Ovary (tissue), 9 donors: ENCODE data around the gene IL17REL. TPM values are rescaled to one million over a fixed set of nuclear protein-coding genes. Genes with fewer than 3 reads are reported as not detected.

Experiments
- DNase-seq, 5 donors: peaks; one replicate each; pipeline ENCODE4 v3.0.0-alpha.2; 2019 to 2020
- H3K27ac ChIP-seq, 2 donors: fragments of 200-600 bp; one replicate each; pipeline versions ENCODE4 v1.5.1 to v1.8.0; 2019 to 2022
- H3K27me3 ChIP-seq: fragments of 200-600 bp; one replicate; pipeline ENCODE4 v1.8.0; 2022
- H3K36me3 ChIP-seq: fragments of 200-600 bp; sonication (generic); one replicate; pipeline ENCODE4 v1.5.1; 2019
- H3K4me1 ChIP-seq: one replicate; pipeline ENCODE4 v1.8.1; 2013; ENCODE audit warnings: mild to moderate bottlenecking, moderate library complexity; ENCODE audit not compliant: insufficient read depth
- H3K4me3 ChIP-seq: fragments of 200-600 bp; sonication (generic); one replicate; pipeline ENCODE4 v1.5.1; 2017
- H3K9me3 ChIP-seq, 2 donors: fragments of 200-600 bp in 1 of 2; sonication (generic) in 1 of 2; one replicate each; pipeline versions ENCODE4 v1.5.1 to v1.8.1; 2013 to 2019; ENCODE audit warnings: mild to moderate bottlenecking in 1 of 2, moderate library complexity in 1 of 2
- CTCF ChIP-seq, 3 donors: fragments of 450-650 bp in 2 of 3; fragments of 200-600 bp in 1 of 3; IDR thresholded peaks; one replicate each; pipeline versions ENCODE4 v1.5.1 to v1.8.0; 2016 to 2022; ENCODE audit warnings: antibody characterized with exemption in 3 of 3, mild to moderate bottlenecking in 1 of 3
- EP300 ChIP-seq: sonication (generic); formaldehyde crosslinking; IDR thresholded peaks from one replicate; pipeline ENCODE4 v1.6.1; 2017; ENCODE audit warnings: antibody characterized with exemption
- POLR2A ChIP-seq: fragments of 450-650 bp; IDR thresholded peaks from one replicate; pipeline ENCODE4 v1.6.1; 2017; ENCODE audit warnings: antibody characterized with exemption, mild to moderate bottlenecking, moderate library complexity
- WGBS, 3 donors: extraction: QIAGEN DNeasy Blood & Tissue Kit in 1 of 3; methylation state at CpG; one replicate each; pipeline versions ENCODE4 v1.1.5 to v1.1.7; 2013 to 2017; 5-methylcytosine and 5-hydroxymethylcytosine counted together
- intact Hi-C, 4 donors: fragments of 100-400 bp; cut with DNase I; formaldehyde crosslinking; loops; one replicate each; pipeline versions ENCODE4 v1.11.0 to v1.15.1; 2022 to 2023
- polyA plus RNA-seq, 2 donors: library from polyadenylated mRNA; stranded (reverse); fragments of 200-250 nt in 1 of 2; fragments of 350-450 nt in 1 of 2; fragmentation: Illumina TruSeq in 1 of 2; extraction: RNeasy Lipid Tissue Mini Kit (QIAGEN cat#74804) in 1 of 2; gene quantifications; one replicate each; pipeline ENCODE4 v1.2.3, GENCODE V29; 2013 to 2014
- total RNA-seq, 7 donors: library from RNA; depleted of rRNA in 2 of 7; stranded (reverse); fragments of >200 nt in 2 of 7; fragmentation: NEBNext Ultra II Directional in 3 of 7; extraction: Animal tissue kit (Norgen Biotek cat#: 25700) in 3 of 7; gene quantifications; one replicate each; pipeline versions ENCODE4 v1.1.0 to v1.2.4, GENCODE V29; 2016 to 2023
- donor health status: DM: no; HTN: no; CAD: no; lungs with moderate emphysema.
- donor health status: DM: no; HTN: no; CAD: no.
- donor health status: Bipolar disorder and iron deficiency.
- donor health status: DM: yes; HTN: yes; CAD: no.
- donor health status: DM: no; HTN: no; CAD: no.
- donor health status: DM: yes; HTN: yes; CAD: no.

Gene IL17REL
- total and polyA plus RNA-seq, 9 donors = 0.05 to 0.18 (median 0.10) TPM; not detected in 5

GRCh38 chr22:49971232-49972162, 41.1 kb downstream of the IL17REL start:
- DNase-seq = peak; percentile 85 to 93 (median 87)
- 5 to 12% (median 7%) methylated on average over 30 to 81 of the region's 81 CpGs for WGBS, 3 donors
- peak in 1 of 3 donors; percentile 7 for TF ChIP-seq CTCF (IDR thresholded peaks at IDR 0.05)
- no peak for TF ChIP-seq EP300
- no peak for TF ChIP-seq POLR2A
- H3K36me3 ChIP-seq = no peaks in the 10 kb centered on the region
- intact Hi-C loops = loop anchor here in 2 of 4 donors (5.0 kb wide), 2 partner anchors 34 to 39 kb away; no protein-coding TSS in a partner anchor
- peaks cover 23% of the 10 kb centered on the region for H3K4me1 ChIP-seq
- H3K4me3 ChIP-seq = peak overlapping the region; percentile 53
- H3K9me3 ChIP-seq = no peaks in the 10 kb centered on the region
- no peaks in the 10 kb centered on the region for H3K27me3 ChIP-seq
- peak overlapping the region in 1 of 2 donors; percentile 30 for H3K27ac ChIP-seq

GRCh38 chr22:49970528-49971231, 41.9 kb downstream of the IL17REL start:
- H3K27ac ChIP-seq = peak overlapping the region in 1 of 2 donors; percentile 30
- H3K36me3 ChIP-seq = no peaks in the 10 kb centered on the region
- peak; percentile 73 for TF ChIP-seq POLR2A
- no peak for TF ChIP-seq CTCF (IDR thresholded peaks at IDR 0.05)
- peak; percentile 51 for TF ChIP-seq EP300
- intact Hi-C loops = loop anchor here in 2 of 4 donors (5.0 kb wide), 2 partner anchors 33 to 38 kb away; no protein-coding TSS in a partner anchor
- DNase-seq = peak; percentile 87 to 93 (median 89)
- 10 to 19% (median 10%) methylated on average over 15 to 32 of the region's 32 CpGs for WGBS, 3 donors
- peak overlapping the region; percentile 53 for H3K4me3 ChIP-seq
- H3K4me1 ChIP-seq = peaks cover 28% of the 10 kb centered on the region
- no peaks in the 10 kb centered on the region for H3K9me3 ChIP-seq
- H3K27me3 ChIP-seq = no peaks in the 10 kb centered on the region

- no peaks in the 10 kb centered on the region for H3K27me3 ChIP-seq
- H3K36me3 ChIP-seq = no peaks in the 10 kb centered on the region
- WGBS, 3 donors = 80 to 87% (median 83%) methylated on average over 8 of the region's 8 CpGs
- no peak for TF ChIP-seq POLR2A
- TF ChIP-seq CTCF (IDR thresholded peaks at IDR 0.05) = no peak
- no peak for TF ChIP-seq EP300
- intact Hi-C loops = loop anchor here (5.0 kb wide), 2 partner anchors 33 to 38 kb away; no protein-coding TSS in a partner anchor
- DNase-seq = peak; percentile 22 to 48 (median 36)
- peak overlapping the region in 1 of 2 donors; percentile 0 for H3K27ac ChIP-seq
- H3K4me3 ChIP-seq = no peak overlapping the region
- no peaks in the 10 kb centered on the region for H3K9me3 ChIP-seq
- H3K4me1 ChIP-seq = peaks cover 28% of the 10 kb centered on the region
Measured at GRCh38 chr22:49969751-49970527, 42.6 kb downstream of the IL17REL start.
